Measurements from ENCODE around the gene PAN3.

DNA sequence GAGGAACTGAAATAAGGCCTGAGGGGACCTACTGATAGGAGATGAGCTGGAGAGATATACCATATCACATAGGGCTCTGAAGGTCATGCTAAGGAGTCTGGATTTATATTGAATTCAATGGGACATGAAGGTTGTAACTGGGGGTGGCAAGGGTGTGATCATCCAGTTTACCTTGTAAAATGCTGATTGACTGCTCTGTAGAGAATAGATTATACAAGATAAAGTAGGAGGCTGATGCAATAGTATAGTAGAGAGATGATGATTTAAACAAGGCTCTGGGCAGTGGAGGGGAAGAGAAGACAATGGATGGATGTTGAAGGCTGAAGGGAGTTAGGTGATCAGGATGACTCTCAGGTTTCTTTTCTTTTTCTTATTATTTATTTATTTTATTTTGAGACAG is 18.0 kb upstream of the PAN3 start:
- TF ChIP-seq, protein P1, sequence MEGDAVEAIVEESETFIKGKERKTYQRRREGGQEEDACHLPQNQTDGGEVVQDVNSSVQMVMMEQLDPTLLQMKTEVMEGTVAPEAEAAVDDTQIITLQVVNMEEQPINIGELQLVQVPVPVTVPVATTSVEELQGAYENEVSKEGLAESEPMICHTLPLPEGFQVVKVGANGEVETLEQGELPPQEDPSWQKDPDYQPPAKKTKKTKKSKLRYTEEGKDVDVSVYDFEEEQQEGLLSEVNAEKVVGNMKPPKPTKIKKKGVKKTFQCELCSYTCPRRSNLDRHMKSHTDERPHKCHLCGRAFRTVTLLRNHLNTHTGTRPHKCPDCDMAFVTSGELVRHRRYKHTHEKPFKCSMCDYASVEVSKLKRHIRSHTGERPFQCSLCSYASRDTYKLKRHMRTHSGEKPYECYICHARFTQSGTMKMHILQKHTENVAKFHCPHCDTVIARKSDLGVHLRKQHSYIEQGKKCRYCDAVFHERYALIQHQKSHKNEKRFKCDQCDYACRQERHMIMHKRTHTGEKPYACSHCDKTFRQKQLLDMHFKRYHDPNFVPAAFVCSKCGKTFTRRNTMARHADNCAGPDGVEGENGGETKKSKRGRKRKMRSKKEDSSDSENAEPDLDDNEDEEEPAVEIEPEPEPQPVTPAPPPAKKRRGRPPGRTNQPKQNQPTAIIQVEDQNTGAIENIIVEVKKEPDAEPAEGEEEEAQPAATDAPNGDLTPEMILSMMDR (IDR thresholded peaks at IDR 0.05; ENCODE audit: low read length), result no peak
- TF ChIP-seq EZH2 (IDR thresholded peaks at IDR 0.05; ENCODE audit: borderline replicate concordance, low read length), result no peak

Measured in OCI-LY1 (cell line).